AG04450 (cell line): ENCODE results near the gene NUBP2. TPM values are rescaled to one million over a fixed set of nuclear protein-coding genes. Genes with fewer than 3 reads are reported as not detected.

ENCODE experiments used
- CTCF ChIA-PET: fragments of 300-600, 350-600 bp; formaldehyde crosslinking; extraction: SDS; loops from one replicate; lab custom pipeline; 2022; ENCODE audit warnings: antibody characterized with exemption, inconsistent platforms; lab: Charles Lee
- POLR2A ChIA-PET: fragments of 350-600 bp; formaldehyde crosslinking; extraction: SDS; loops from one replicate; lab custom pipeline; 2021; ENCODE audit warnings: antibody characterized with exemption, inconsistent platforms; lab: Yijun Ruan, JAX
- DNase-seq: peaks from one replicate; pipeline ENCODE4 v3.0.0-alpha.2; 2011; ENCODE audit warnings: low read depth, low spot score
- H3K27ac ChIP-seq: one replicate; pipeline ENCODE4 v1.5.1; 2012; ENCODE audit warnings: low read depth, low read length, control low read depth
- H3K27me3 ChIP-seq: one replicate; pipeline ENCODE4 v1.6.0; 2012; ENCODE audit warnings: low read length; ENCODE audit not compliant: control insufficient read depth, insufficient read depth
- H3K4me3 ChIP-seq: 2 replicates; pipeline ENCODE4 v1.5.1; 2011; ENCODE audit warnings: mild to moderate bottlenecking, low read depth, low read length, control low read depth
- H3K9me3 ChIP-seq: 2 replicates; pipeline ENCODE4 v1.5.1; 2012; ENCODE audit warnings: low read length; ENCODE audit not compliant: control insufficient read depth, insufficient read depth
- CTCF ChIP-seq: IDR thresholded peaks from 2 replicates; pipeline ENCODE4 v1.5.1; 2011; ENCODE audit warnings: low read depth, low read length, control low read depth, inconsistent platforms
- polyA plus RNA-seq: library from polyadenylated mRNA; depleted of rRNA; stranded (reverse); fragments of >200 nt; gene quantifications from 2 replicates; pipeline ENCODE4 v1.2.3, GENCODE V29; 2011

Gene NUBP2
- polyA plus RNA-seq, 1 experiment = 20.0 TPM

DNA sequence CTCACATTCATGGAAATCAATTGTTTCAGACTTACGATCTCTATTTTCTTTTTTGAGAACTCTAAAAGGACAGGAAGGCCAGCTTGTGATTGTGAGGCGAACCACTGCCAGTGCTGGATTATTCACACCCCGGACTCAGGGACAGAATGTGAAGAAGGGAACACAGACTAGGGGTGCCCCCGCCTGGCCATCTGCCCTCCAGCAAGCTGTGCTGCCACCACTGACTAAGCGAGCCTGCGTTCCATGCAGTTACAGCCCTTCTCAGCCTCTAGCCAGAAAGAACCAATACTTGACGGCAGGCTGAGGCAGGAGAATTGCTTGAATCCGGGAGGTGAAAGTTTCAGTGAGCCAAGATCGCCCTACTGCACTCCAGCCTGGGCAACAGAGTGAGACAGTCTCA lies 41.1 kb downstream of the NUBP2 start:
- Histone ChIP-seq H3K27ac (no peak overlapping the region), H3K9me3 (peaks cover 3% of the 10 kb centered on the region; the same call in 1 of the 2 replicates), H3K4me3 (no peak overlapping the region), H3K27me3 (no peaks in the 10 kb centered on the region)
- ChIA-PET POLR2A (interaction anchor here (1.5 kb wide), 1 partner anchor 41 kb away, joined by 5 read pairs; the partner anchor contains the start of genes NUBP2 and SPSB3), CTCF (interaction anchor here (0.6 to 1.1 kb wide), 7 partner anchors 10 to 183 kb away, joined by 3 to 9 read pairs (median 4); no protein-coding TSS in a partner anchor)
- DNase-seq = peak; percentile 21
- TF ChIP-seq CTCF = peak; percentile 35

- H3K27me3 ChIP-seq = no peaks in the 10 kb centered on the region
- TF ChIP-seq CTCF = no peak
- H3K4me3 ChIP-seq = peak overlapping the region; percentile 96
- ChIA-PET POLR2A (interaction anchor here (2.6 kb wide), 1 partner anchor 43 kb away, joined by 21 read pairs; the partner anchor contains the start of genes NUBP2 and SPSB3), CTCF (no interaction called here)
- H3K9me3 ChIP-seq = peaks cover 3% of the 10 kb centered on the region; the same call in 1 of the 2 replicates
- no peak for DNase-seq
- H3K27ac ChIP-seq = no peak overlapping the region
Measured at GRCh38 chr16:1825381-1825863, 42.7 kb downstream of the NUBP2 start.

DNA sequence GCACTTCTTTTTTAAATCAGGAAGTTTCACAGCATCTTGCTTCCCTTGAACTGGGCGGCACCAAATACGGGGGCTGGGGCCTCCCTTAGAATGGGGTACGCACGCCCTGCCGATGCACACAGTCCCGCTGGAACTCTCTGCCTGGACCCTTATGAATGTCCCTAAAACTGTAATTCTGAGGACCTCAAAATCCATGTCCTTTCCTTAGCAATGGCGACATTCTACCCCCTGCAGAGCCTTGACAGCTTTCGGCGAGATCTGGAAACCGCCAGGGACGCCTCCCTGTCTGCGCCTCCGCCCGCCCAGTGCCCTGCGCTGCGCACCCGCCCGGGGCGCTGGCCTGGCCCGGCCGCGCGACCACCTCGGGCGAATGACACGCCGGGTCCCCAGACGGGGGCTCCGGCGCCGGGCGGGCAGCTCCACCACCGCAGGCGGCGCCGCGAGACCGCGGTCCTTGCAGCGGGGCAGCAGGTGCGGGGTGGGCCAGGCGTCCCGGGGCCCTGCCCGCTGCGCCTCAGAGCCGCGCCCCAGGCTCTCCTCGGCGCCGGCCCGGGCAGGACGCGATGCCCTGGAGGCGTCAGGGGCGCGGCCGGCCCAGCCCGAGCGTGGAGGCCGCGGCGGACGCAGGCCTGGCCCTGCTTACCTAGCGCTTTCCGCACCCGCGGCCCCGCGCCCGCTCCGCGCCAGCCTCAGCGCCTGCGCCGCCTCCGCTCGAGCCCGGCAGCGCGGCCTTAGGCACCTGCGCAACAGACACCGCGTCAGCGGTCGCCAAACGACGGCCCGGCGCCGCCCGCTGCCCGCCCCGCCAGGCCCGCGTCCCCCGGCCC lies 43.3 kb downstream of the NUBP2 start:
- ChIA-PET CTCF (no interaction called here), POLR2A (interaction anchor here (0.7 to 2.6 kb wide), 4 partner anchors 43 to 603 kb away, joined by 3 to 21 read pairs (median 6); partner anchors contain the start of genes CCNF, MRPS34, NUBP2 and RPS2)
- no peak overlapping the region for H3K27ac ChIP-seq
- no peak for TF ChIP-seq CTCF
- DNase-seq = peak; percentile 8
- H3K27me3 ChIP-seq = no peaks in the 10 kb centered on the region
- peak overlapping the region; percentile 96 for H3K4me3 ChIP-seq
- H3K9me3 ChIP-seq = peaks cover 3% of the 10 kb centered on the region; the same call in 1 of the 2 replicates

DNA sequence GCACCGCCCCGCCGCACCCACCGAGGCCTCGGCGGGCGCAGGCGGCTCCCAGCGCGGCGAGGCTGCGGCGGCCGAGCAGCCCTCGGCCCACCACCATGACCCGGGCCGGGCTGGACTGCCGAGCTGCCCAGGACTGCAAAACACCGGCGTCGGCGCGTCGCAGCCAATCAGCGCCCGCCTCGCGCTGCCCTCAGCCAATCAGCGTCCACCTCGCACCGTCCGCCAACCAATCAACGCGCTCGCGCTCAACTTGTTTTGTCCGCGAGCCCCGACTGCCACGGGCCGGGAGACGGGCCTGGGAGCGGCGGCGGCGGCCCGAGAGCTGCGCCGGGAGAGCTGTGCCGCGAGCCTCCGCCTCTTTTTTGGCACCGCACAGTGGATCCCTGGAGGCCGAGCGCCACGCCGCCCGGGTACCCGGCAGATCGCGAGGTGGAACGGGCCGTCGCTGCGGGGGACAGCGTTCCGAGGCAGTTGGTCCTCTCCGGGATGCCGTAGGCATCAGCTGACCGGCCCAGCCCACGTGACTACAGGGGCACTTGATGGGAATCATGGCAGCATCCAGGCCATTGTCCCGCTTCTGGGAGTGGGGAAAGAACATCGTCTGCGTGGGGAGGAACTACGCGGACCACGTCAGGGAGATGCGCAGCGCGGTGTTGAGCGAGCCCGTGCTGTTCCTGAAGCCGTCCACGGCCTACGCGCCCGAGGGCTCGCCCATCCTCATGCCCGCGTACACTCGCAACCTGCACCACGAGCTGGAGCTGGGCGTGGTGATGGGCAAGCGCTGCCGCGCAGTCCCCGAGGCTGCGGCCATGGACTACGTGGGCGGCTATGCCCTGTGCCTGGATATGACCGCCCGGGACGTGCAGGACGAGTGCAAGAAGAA lies 44.2 kb downstream of the NUBP2 start, which contains the start of the genes FAHD1 and HAGH:
Gene FAHD1 (plus strand): TSS at position 516 of the 883 bp plus-strand sequence. CDS start 33 bp downstream, at position 549.
Gene HAGH (minus strand): TSS at position 135 of the 883 bp plus-strand sequence. CDS start 38 bp downstream, at position 97.
- Histone ChIP-seq H3K27ac (peak within 1 kb of the TSS; percentile 39), H3K4me3 (peak within 1 kb of the TSS; percentile 96), H3K27me3 (no peaks in the 10 kb centered on the region), H3K9me3 (peaks cover 3% of the 10 kb centered on the region; the same call in 1 of the 2 replicates)
- TF ChIP-seq CTCF = no peak
- CTCF ChIA-PET = interaction anchor here (0.6 kb wide), 1 partner anchor 102 kb away, joined by 3 read pairs; no protein-coding TSS in a partner anchor
- POLR2A ChIA-PET = interaction anchor here (0.5 to 2.6 kb wide), 9 partner anchors 13 to 602 kb away, joined by 3 to 21 read pairs (median 5); partner anchors contain the start of genes CCNF, MRPS34, NUBP2 and RPS2
- peak; percentile 91 for DNase-seq
